ENCODE results near the gene NCAN.
"Not testable (repeated sequence)": the region's sequence is repeated elsewhere in the genome, so short reads cannot be mapped to it uniquely, and the experiment has no call there.

DNA sequence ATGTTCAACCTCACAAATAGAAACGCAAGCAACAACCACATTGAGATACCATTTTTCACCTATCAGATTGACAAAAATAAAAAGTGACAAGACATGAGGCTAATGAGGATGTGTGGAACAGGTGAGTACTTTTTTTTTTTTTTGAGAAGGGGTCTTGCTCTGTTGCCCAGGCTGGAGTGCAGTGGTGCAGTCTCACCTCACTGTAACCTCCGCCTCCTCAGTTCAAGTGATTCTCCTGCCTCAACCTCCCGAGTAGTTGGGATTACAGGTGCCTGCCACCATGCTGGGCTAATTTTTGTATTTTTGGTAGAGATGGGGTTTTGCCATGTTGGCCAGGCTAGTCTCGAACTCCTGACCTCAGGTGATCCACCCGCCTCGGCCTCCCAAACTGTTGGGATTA is 41.7 kb downstream of the NCAN start:
- not testable (repeated sequence) for TF ChIP-seq JUND (IDR thresholded peaks at IDR 0.05); FOXA1 (IDR thresholded peaks at IDR 0.05); GABPA (IDR thresholded peaks at IDR 0.05 in 1 of 2, conservative IDR thresholded peaks at IDR 0.05 in 1 of 2); HNF4A (conservative IDR thresholded peaks at IDR 0.05); YY1 (IDR thresholded peaks at IDR 0.05); RAD21 (IDR thresholded peaks at IDR 0.05); TAF1 (conservative IDR thresholded peaks at IDR 0.05); RXRA (IDR thresholded peaks at IDR 0.05); SP1 (IDR thresholded peaks at IDR 0.05); HNF4G (IDR thresholded peaks at IDR 0.05)
- TF ChIP-seq, protein P1, sequence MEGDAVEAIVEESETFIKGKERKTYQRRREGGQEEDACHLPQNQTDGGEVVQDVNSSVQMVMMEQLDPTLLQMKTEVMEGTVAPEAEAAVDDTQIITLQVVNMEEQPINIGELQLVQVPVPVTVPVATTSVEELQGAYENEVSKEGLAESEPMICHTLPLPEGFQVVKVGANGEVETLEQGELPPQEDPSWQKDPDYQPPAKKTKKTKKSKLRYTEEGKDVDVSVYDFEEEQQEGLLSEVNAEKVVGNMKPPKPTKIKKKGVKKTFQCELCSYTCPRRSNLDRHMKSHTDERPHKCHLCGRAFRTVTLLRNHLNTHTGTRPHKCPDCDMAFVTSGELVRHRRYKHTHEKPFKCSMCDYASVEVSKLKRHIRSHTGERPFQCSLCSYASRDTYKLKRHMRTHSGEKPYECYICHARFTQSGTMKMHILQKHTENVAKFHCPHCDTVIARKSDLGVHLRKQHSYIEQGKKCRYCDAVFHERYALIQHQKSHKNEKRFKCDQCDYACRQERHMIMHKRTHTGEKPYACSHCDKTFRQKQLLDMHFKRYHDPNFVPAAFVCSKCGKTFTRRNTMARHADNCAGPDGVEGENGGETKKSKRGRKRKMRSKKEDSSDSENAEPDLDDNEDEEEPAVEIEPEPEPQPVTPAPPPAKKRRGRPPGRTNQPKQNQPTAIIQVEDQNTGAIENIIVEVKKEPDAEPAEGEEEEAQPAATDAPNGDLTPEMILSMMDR (IDR thresholded peaks at IDR 0.05; ENCODE audit: low read depth, low read length, missing input control) = not testable (repeated sequence)
- TF ChIP-seq, protein P2, sequence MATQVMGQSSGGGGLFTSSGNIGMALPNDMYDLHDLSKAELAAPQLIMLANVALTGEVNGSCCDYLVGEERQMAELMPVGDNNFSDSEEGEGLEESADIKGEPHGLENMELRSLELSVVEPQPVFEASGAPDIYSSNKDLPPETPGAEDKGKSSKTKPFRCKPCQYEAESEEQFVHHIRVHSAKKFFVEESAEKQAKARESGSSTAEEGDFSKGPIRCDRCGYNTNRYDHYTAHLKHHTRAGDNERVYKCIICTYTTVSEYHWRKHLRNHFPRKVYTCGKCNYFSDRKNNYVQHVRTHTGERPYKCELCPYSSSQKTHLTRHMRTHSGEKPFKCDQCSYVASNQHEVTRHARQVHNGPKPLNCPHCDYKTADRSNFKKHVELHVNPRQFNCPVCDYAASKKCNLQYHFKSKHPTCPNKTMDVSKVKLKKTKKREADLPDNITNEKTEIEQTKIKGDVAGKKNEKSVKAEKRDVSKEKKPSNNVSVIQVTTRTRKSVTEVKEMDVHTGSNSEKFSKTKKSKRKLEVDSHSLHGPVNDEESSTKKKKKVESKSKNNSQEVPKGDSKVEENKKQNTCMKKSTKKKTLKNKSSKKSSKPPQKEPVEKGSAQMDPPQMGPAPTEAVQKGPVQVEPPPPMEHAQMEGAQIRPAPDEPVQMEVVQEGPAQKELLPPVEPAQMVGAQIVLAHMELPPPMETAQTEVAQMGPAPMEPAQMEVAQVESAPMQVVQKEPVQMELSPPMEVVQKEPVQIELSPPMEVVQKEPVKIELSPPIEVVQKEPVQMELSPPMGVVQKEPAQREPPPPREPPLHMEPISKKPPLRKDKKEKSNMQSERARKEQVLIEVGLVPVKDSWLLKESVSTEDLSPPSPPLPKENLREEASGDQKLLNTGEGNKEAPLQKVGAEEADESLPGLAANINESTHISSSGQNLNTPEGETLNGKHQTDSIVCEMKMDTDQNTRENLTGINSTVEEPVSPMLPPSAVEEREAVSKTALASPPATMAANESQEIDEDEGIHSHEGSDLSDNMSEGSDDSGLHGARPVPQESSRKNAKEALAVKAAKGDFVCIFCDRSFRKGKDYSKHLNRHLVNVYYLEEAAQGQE (IDR thresholded peaks at IDR 0.05) = not testable (repeated sequence)
- TF ChIP-seq, protein P3, sequence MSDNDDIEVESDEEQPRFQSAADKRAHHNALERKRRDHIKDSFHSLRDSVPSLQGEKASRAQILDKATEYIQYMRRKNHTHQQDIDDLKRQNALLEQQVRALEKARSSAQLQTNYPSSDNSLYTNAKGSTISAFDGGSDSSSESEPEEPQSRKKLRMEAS (IDR thresholded peaks at IDR 0.05) = not testable (repeated sequence)

Measured in liver (tissue), 3 donors.